ENCODE data around the gene SH3YL1.

- TF ChIP-seq POLR2A (IDR thresholded peaks at IDR 0.05; ENCODE audit: low read depth, low read length) (no peak), POLR2AphosphoS5 (IDR thresholded peaks at IDR 0.05; ENCODE audit: low read depth, low read length) (no peak), TAF1 (IDR thresholded peaks at IDR 0.05; ENCODE audit: low read depth, low read length) (no peak), PAX5 (IDR thresholded peaks at IDR 0.05; ENCODE audit: insufficient read depth, low read length, severe bottlenecking) (no peak)
These were observed 10.7 kb upstream of the SH3YL1 start for GRCh38 chr2:274503-274902.

Measured in GM12891 (cell line).